ENCODE results near the gene TMEM86A.

TMEM86A gene

GRCh38 chr11:18726040-18726439 lies 27.5 kb downstream of the TMEM86A start, which contains the start of gene IGSF22:
Gene IGSF22, minus strand, starts transcription at chr11:18726188. Its CDS starts 1,952 bp downstream, at chr11:18724236.
- no peak for DNase-seq (ENCODE audit: low read depth)

GRCh38 chr11:18727479-18728236 lies 29.1 kb downstream of the TMEM86A start:
- no peak for DNase-seq (ENCODE audit: low read depth)

- no peak for DNase-seq (ENCODE audit: low read depth)
These were observed 30.1 kb downstream of the TMEM86A start for GRCh38 chr11:18728658-18729057.

GRCh38 chr11:18729426-18729825 lies 30.8 kb downstream of the TMEM86A start:
- no peak for DNase-seq (ENCODE audit: low read depth)

GRCh38 chr11:18730020-18730419 lies 31.4 kb downstream of the TMEM86A start:
- DNase-seq (ENCODE audit: low read depth): no peak

GRCh38 chr11:18731441-18731840 lies 32.9 kb downstream of the TMEM86A start:
- no peak for DNase-seq (ENCODE audit: low read depth)

GRCh38 chr11:18731949-18732821 lies 33.6 kb downstream of the TMEM86A start:
- DNase-seq (ENCODE audit: low read depth): peak; percentile 41

- DNase-seq (ENCODE audit: low read depth): no peak
These were observed 34.6 kb downstream of the TMEM86A start for GRCh38 chr11:18733202-18733601.

- no peak for DNase-seq (ENCODE audit: low read depth)
These were observed 38.1 kb downstream of the TMEM86A start for GRCh38 chr11:18736590-18737148.

GRCh38 chr11:18737642-18738041 lies 39.1 kb downstream of the TMEM86A start:
- no peak for DNase-seq (ENCODE audit: low read depth)

- DNase-seq (ENCODE audit: low read depth): no peak
These were observed 41.1 kb downstream of the TMEM86A start for GRCh38 chr11:18739685-18740084.

- DNase-seq (ENCODE audit: low read depth): no peak
These were observed 43.2 kb downstream of the TMEM86A start for GRCh38 chr11:18741783-18742182.

- DNase-seq (ENCODE audit: low read depth): no peak
These were observed 44.8 kb downstream of the TMEM86A start for GRCh38 chr11:18743365-18743764.

- DNase-seq (ENCODE audit: low read depth): no peak
These were observed 45.4 kb downstream of the TMEM86A start for GRCh38 chr11:18743900-18744514.

GRCh38 chr11:18745251-18745650 lies 46.7 kb downstream of the TMEM86A start:
- no peak for DNase-seq (ENCODE audit: low read depth)

GRCh38 chr11:18748766-18749365 lies 50.3 kb downstream of the TMEM86A start:
- no peak for DNase-seq (ENCODE audit: low read depth)

GRCh38 chr11:18749681-18750319 lies 51.2 kb downstream of the TMEM86A start:
- no peak for DNase-seq (ENCODE audit: low read depth)

GRCh38 chr11:18750944-18751343 lies 52.4 kb downstream of the TMEM86A start:
- no peak for DNase-seq (ENCODE audit: low read depth)

- no peak for DNase-seq (ENCODE audit: low read depth)
These were observed 53.9 kb downstream of the TMEM86A start for GRCh38 chr11:18752502-18752901.

- no peak for DNase-seq (ENCODE audit: low read depth)
These were observed 55.7 kb downstream of the TMEM86A start for GRCh38 chr11:18754308-18754707.
